ENCODE results near the gene ATXN7L3B. TPM values are rescaled to one million over a fixed set of nuclear protein-coding genes. Genes with fewer than 3 reads are reported as not detected.

Gene ATXN7L3B
- total and polyA plus RNA-seq, 9 of the 15 experiments (the other 6 are each of a cell fraction or from before 2014, with no cell fraction given), result 10.3 to 40.5 (median 31.0) TPM

DNA sequence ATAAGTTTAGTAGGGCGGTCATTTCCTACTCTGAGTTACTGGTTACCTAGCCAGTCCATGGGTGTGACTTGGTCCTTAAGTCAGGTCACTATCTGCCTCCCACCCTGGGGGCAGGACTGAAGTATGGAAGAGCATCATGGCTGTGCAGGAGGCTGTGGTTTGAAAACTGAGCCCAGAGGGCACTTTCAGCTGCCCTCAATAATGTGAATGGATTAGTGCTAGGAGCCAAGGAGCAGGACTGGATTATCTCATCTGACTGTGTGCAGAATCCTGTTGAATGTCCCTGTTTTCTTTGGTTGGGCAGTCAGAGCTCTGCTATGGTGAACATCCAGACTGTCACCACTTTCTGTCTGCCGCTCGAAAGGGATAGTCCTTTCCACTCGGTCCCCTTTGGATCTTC, 1.6 kb downstream of the ATXN7L3B start:
- TF ChIP-seq MAFK (IDR thresholded peaks at IDR 0.05; ENCODE audit: low read length) (no peak), CXXC5 (CRISPR knock-in tag; IDR thresholded peaks at IDR 0.05) (no peak), SMC3 (conservative IDR thresholded peaks at IDR 0.05; ENCODE audit: insufficient read depth, low read depth, low read length) (no peak)
- TF ChIP-seq, protein P1, sequence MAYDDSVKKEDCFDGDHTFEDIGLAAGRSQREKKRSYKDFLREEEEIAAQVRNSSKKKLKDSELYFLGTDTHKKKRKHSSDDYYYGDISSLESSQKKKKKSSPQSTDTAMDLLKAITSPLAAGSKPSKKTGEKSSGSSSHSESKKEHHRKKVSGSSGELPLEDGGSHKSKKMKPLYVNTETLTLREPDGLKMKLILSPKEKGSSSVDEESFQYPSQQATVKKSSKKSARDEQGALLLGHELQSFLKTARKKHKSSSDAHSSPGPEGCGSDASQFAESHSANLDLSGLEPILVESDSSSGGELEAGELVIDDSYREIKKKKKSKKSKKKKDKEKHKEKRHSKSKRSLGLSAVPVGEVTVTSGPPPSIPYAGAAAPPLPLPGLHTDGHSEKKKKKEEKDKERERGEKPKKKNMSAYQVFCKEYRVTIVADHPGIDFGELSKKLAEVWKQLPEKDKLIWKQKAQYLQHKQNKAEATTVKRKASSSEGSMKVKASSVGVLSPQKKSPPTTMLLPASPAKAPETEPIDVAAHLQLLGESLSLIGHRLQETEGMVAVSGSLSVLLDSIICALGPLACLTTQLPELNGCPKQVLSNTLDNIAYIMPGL (CRISPR knock-in tag; IDR thresholded peaks at IDR 0.05), result no peak
- TF ChIP-seq, protein P2, sequence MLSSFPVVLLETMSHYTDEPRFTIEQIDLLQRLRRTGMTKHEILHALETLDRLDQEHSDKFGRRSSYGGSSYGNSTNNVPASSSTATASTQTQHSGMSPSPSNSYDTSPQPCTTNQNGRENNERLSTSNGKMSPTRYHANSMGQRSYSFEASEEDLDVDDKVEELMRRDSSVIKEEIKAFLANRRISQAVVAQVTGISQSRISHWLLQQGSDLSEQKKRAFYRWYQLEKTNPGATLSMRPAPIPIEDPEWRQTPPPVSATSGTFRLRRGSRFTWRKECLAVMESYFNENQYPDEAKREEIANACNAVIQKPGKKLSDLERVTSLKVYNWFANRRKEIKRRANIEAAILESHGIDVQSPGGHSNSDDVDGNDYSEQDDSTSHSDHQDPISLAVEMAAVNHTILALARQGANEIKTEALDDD (IDR thresholded peaks at IDR 0.05), result peak; percentile 36; the same call in 1 of the 2 replicates
- WGBS (ENCODE audit: insufficient coverage, low coverage, missing lambda C conversion rate), result 13% methylated on average over 4 of the region's 4 CpGs
- Histone ChIP-seq H4K20me1 (replicated peaks; ENCODE audit: control insufficient read depth, insufficient read depth, low read length) (peaks cover 18% of the 10 kb centered on the region), H3K9ac (ENCODE audit: insufficient read depth in 1 of 2, low read depth in 2 of 2, low read length in 2 of 2) (peak overlapping the region; percentile 89 to 99; a peak in 3 of 4 replicates), H2AFZ (ENCODE audit: low read depth, low read length) (no peak overlapping the region), H3K4me2 (ENCODE audit: insufficient read depth, low read length) (peak overlapping the region; percentile 93), H3K9me1 (ENCODE audit: control insufficient read depth, insufficient read depth, low read length) (no peaks in the 10 kb centered on the region), H3K27ac (ENCODE audit: extremely low read depth, low read depth, low read length) (peak overlapping the region; percentile 89; the same call in 2 of the 3 replicates), H3K79me2 (ENCODE audit: control insufficient read depth, insufficient read depth, low read length) (peaks cover 51% of the 10 kb centered on the region), H3K4me1 (replicated peaks in 1 of 2; ENCODE audit: control insufficient read depth in 2 of 2, insufficient read depth in 2 of 2, low read length in 2 of 2) (peaks cover 8 to 15% of the 10 kb centered on the region in 2 experiments; a peak in 4 of 5 replicates), H3K27me3 (ENCODE audit: control insufficient read depth in 2 of 2, insufficient read depth in 2 of 2, low read length in 2 of 2) (no peaks in the 10 kb centered on the region), H3K9me3 (replicated peaks; ENCODE audit: control insufficient read depth, insufficient read depth, low read depth, low read length) (no peaks in the 10 kb centered on the region), H3K4me3 (peak overlapping the region; percentile 69), H3K36me3 (ENCODE audit: control insufficient read depth, insufficient read depth, low read length) (peaks cover 43% of the 10 kb centered on the region)
- in situ Hi-C loops (cut with MboI), result loop anchor here (10.0 to 25.0 kb wide), 2 partner anchors 427 to 524 kb away; no protein-coding TSS in a partner anchor
- ChIA-PET POLR2A (interaction anchor here (0.6 to 1.2 kb wide), 4 partner anchors 20 to 785 kb away, joined by 3 to 5 read pairs (median 4); no protein-coding TSS in a partner anchor), CTCF (ENCODE audit: low intra/inter-chr PET ratio) (interaction anchor here (0.7 kb wide), 1 partner anchor 247 kb away, joined by 3 read pairs; no protein-coding TSS in a partner anchor)
- ATAC-seq (peak; percentile 10), FAIRE-seq (peak; percentile 26), DNase-seq (ENCODE audit: extremely low read depth in 1 of 4, low spot score in 3 of 4) (peak; percentile 12 to 24 (median 16))
- intact Hi-C loops (cut with micrococcal nuclease), result loop anchor here (5.0 kb wide), 1 partner anchor 122 kb away; no protein-coding TSS in a partner anchor
- no TSS peak for BruUV-seq (replicated peaks)
